Heart right ventricle (tissue), 16 donors: ENCODE data around the gene CALU. TPM values are rescaled to one million over a fixed set of nuclear protein-coding genes. Genes with fewer than 3 reads are reported as not detected.

ENCODE experiments used
- ATAC-seq, 8 donors: fragments of 200-7000 bp; cut with Tn5 transposase; one replicate each; pipeline ENCODE4 v1.9.1; 2020; ENCODE audit warnings: mild to moderate bottlenecking in 8 of 8, moderate library complexity in 8 of 8, moderate number of reproducible peaks in 1 of 8
- DNase-seq, 2 donors: peaks; one replicate each; pipeline ENCODE4 v3.0.0-alpha.2; 2020
- H3K27ac ChIP-seq, 10 donors: fragments of 200-600 bp; sonication (generic) in 2 of 10; one replicate each; pipeline versions ENCODE4 v1.5.0 to v1.8.0; 2020 to 2022; ENCODE audit warnings: mild to moderate bottlenecking in 3 of 10
- H3K27me3 ChIP-seq, 7 donors: fragments of 200-600 bp; one replicate each; pipeline ENCODE4 v1.8.0; 2021 to 2022; ENCODE audit warnings: mild to moderate bottlenecking in 2 of 7
- H3K36me3 ChIP-seq, 9 donors: fragments of 200-600 bp; sonication (generic) in 1 of 9; one replicate each; pipeline versions ENCODE4 v1.5.0 to v1.8.0; 2020 to 2022; ENCODE audit warnings: mild to moderate bottlenecking in 2 of 9
- H3K4me1 ChIP-seq, 9 donors: fragments of 200-600 bp; sonication (generic) in 1 of 9; one replicate each; pipeline versions ENCODE4 v1.5.0 to v1.8.0; 2020 to 2022; ENCODE audit warnings: mild to moderate bottlenecking in 4 of 9
- H3K4me3 ChIP-seq, 10 donors: fragments of 200-600 bp; sonication (generic) in 2 of 10; one replicate each; pipeline versions ENCODE4 v1.5.0 to v1.8.0; 2020 to 2022; ENCODE audit warnings: mild to moderate bottlenecking in 7 of 10, moderate library complexity in 2 of 10
- H3K9me3 ChIP-seq, 11 donors: fragments of 200-600 bp in 10 of 11; sonication (generic) in 2 of 11; one replicate each; pipeline versions ENCODE4 v1.5.0 to v1.8.0; 2013 to 2022; ENCODE audit warnings: mild to moderate bottlenecking in 2 of 11, control low read depth in 1 of 11, moderate library complexity in 1 of 11
- WGBS, 2 donors: extraction: QIAGEN DNeasy Blood & Tissue Kit; methylation state at CpG; one replicate each; pipeline ENCODE4 v1.1.7; 2013; ENCODE audit warnings: inconsistent platforms in 1 of 2; 5-methylcytosine and 5-hydroxymethylcytosine counted together
- intact Hi-C, 10 donors: fragments of 100-400 bp; cut with DNase I; formaldehyde crosslinking; loops; one replicate each; pipeline versions ENCODE4 v1.11.1 to v1.14.2; 2022
- polyA plus RNA-seq, 2 donors: library from polyadenylated mRNA; stranded (reverse); fragments of 200-250 nt; gene quantifications; one replicate each; pipeline ENCODE4 v1.2.3, GENCODE V29; 2013
- total RNA-seq, 10 donors: library from RNA; stranded (reverse); fragmentation: NEBNext Ultra II Directional in 3 of 10; extraction: Animal tissue kit (Norgen Biotek cat#: 25700) in 3 of 10; gene quantifications; one replicate each; pipeline versions ENCODE4 v1.2.1 to v1.2.4, GENCODE V29; 2021 to 2023
- TF ChIP-seq, protein P1 (sequence below), 9 donors: fragments of 200-600 bp; sonication (generic) in 2 of 9; IDR thresholded peaks; one replicate each; pipeline versions ENCODE4 v1.5.0 to v1.8.0; 2021 to 2022; ENCODE audit warnings: antibody characterized with exemption in 9 of 9, mild to moderate bottlenecking in 5 of 9, moderate library complexity in 1 of 9
- donor health status: Arrhythmogenic right ventricular cardiomyopathy.
- donor health status: ischemic (EF 13 %, LVEDD 7.1; RV severe dilation, severe dysfunction).
- donor health status: healthy with polysubstance abuse.
- donor health status: DM: no; HTN: yes; CAD: no.
- donor health status: DM: no; HTN: no; CAD: no.
- donor health status: ischemic (EF 25% LVEDD 6.9; RV normal size, moderate dysfunction).
- donor health status: ischemic (EF 25% LVEDD 5.7; RV mildly dilated, moderate dysfunction).
- donor health status: healthy.
- donor health status: DM: yes; HTN: yes; CAD: no.
- donor health status: Ischemic cardiomyopathy.
- donor health status: ischemic (EF 35%, LVEDD 5.7; RV mildly dilated, moderate dysfunction).
- donor health status: nonischemic (EF 11% LVEDD 7.7; RV severe dilation, severe dysfunction).
- donor health status: DM: yes; HTN: yes; CAD: no.
- donor health status: PGD.
- donor health status: ischemic (EF 29% LVEDD 5.4; RV normal size, mild dysfunction).
- donor health status: nonischemic (EF 23%, LVEDD 6.1; RV moderate dilation, normal function).

CALU gene
- total and polyA plus RNA-seq, 12 donors: 39.9 to 333 (median 249) TPM

DNA sequence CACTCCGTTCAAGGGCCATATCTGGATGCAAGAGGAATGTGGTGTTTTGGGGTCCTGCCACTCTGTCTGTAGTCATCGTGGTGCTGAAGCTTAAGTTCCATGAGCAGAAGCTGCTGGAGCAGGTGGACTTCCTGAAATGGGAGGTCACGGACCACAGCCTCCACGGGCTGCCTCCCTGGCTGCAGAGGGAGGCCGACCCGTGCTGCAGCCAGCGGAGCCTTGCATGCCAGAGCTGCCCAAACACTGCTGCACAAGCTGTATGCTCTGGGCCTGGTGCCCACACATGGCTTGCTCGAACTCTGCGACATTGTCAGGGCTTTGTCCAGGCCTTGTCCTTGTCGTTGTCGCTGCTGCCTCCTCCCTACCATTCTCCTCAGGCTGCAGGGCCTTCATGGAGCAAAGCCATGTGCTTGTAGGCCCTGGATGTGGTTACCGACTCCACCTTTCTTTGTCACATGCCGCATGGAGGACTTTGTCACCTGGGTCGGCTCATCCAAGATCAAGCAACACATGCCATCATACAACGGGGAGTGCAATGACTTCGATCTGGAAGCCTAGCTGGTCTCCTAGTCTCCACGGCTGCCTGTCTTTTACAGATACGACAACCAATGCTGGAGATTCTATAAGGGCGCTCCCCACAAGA lies 45.7 kb upstream of the CALU start:
- 89 to 92% methylated on average over 19 of the region's 19 CpGs for WGBS, 2 donors
- no peak overlapping the region for H3K4me3 ChIP-seq
- no peak for DNase-seq
- peaks cover 0 to 33% (median 22%) of the 10 kb centered on the region in 7 donors for H3K27me3 ChIP-seq
- peaks cover 0 to 10% (median 6%) of the 10 kb centered on the region in 9 donors for H3K4me1 ChIP-seq
- H3K36me3 ChIP-seq: no peaks in the 10 kb centered on the region
- intact Hi-C loops: no loop called here
- no peaks in the 10 kb centered on the region for H3K9me3 ChIP-seq
- H3K27ac ChIP-seq: no peak overlapping the region
- ATAC-seq: peak in 1 of 8 donors; percentile 32
- TF ChIP-seq, protein P1, sequence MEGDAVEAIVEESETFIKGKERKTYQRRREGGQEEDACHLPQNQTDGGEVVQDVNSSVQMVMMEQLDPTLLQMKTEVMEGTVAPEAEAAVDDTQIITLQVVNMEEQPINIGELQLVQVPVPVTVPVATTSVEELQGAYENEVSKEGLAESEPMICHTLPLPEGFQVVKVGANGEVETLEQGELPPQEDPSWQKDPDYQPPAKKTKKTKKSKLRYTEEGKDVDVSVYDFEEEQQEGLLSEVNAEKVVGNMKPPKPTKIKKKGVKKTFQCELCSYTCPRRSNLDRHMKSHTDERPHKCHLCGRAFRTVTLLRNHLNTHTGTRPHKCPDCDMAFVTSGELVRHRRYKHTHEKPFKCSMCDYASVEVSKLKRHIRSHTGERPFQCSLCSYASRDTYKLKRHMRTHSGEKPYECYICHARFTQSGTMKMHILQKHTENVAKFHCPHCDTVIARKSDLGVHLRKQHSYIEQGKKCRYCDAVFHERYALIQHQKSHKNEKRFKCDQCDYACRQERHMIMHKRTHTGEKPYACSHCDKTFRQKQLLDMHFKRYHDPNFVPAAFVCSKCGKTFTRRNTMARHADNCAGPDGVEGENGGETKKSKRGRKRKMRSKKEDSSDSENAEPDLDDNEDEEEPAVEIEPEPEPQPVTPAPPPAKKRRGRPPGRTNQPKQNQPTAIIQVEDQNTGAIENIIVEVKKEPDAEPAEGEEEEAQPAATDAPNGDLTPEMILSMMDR (IDR thresholded peaks at IDR 0.05): no peak

DNA sequence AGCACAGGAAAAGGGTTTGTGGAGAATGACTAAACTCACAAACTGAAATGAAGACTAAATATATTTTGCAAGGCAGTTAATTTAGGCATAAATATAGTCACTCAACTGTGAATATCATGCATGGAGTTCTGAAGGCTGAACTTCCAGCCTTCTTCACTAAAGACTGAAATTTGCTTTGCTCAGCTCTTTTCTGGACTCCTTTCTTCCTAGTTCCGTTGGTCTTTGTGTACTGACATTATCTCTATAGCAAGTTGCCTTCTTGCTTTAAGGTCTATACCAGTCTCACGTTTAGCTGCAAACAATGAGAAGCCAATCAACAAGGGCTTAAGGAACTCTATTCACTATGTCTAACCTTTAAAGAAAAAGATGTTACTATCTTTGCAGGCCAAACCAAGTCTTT lies 44.4 kb upstream of the CALU start:
- peaks cover 0 to 10% (median 6%) of the 10 kb centered on the region in 9 donors for H3K4me1 ChIP-seq
- no peak for DNase-seq
- H3K9me3 ChIP-seq: no peaks in the 10 kb centered on the region
- TF ChIP-seq, protein P1 (IDR thresholded peaks at IDR 0.05): no peak
- H3K4me3 ChIP-seq: no peak overlapping the region
- intact Hi-C loops: no loop called here
- peaks cover 0 to 46% (median 32%) of the 10 kb centered on the region in 7 donors for H3K27me3 ChIP-seq
- WGBS, 2 donors: 57 to 60% methylated on average over 2 of the region's 2 CpGs
- no peaks in the 10 kb centered on the region for H3K36me3 ChIP-seq
- no peak for ATAC-seq
- no peak overlapping the region for H3K27ac ChIP-seq

DNA sequence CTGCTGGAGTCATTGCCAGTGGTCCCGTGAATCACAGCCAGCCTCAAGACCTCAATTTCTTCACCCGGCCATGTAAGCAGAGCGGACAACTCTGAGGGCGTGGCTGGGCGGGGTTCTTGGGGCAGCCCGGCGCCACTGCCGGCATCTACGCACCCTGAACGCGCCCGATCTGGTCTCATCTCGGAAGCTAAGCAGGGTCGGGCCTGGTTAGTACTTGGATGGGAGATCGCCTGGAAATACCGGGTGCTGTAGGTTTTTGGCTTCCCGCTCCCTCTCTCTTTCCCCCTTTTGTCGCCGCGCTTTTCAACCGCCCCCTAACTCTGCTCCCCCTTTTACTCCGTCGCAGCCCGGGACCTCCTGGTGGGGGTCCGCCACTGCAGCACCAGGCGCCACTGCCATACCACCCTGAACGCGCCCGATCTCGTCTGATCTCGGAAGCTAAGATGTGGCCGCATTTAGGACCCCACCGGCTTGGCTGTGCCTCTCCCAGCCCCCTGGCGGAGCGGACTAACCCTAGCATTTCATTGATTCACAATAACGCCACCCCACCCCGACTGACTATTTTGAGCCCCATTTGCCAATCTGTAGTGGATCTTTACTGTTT lies 41.8 kb upstream of the CALU start:
- intact Hi-C loops: no loop called here
- ATAC-seq (peak in 6 of 8 donors; percentile 42 to 74 (median 70)), DNase-seq (peak in 1 of 2 donors; percentile 40)
- Histone ChIP-seq H3K27me3 (peaks cover 0 to 59% (median 43%) of the 10 kb centered on the region in 7 donors), H3K9me3 (no peaks in the 10 kb centered on the region), H3K4me3 (peak overlapping the region in 9 of 10 donors; percentile 26 to 54 (median 48)), H3K36me3 (no peaks in the 10 kb centered on the region), H3K4me1 (peaks cover 0 to 10% (median 6%) of the 10 kb centered on the region in 9 donors), H3K27ac (no peak overlapping the region)
- 2 to 3% methylated on average over 37 of the region's 37 CpGs for WGBS, 2 donors
- TF ChIP-seq, protein P1 (IDR thresholded peaks at IDR 0.05): peak in 3 of 9 donors; percentile 10 to 36 (median 22)

DNA sequence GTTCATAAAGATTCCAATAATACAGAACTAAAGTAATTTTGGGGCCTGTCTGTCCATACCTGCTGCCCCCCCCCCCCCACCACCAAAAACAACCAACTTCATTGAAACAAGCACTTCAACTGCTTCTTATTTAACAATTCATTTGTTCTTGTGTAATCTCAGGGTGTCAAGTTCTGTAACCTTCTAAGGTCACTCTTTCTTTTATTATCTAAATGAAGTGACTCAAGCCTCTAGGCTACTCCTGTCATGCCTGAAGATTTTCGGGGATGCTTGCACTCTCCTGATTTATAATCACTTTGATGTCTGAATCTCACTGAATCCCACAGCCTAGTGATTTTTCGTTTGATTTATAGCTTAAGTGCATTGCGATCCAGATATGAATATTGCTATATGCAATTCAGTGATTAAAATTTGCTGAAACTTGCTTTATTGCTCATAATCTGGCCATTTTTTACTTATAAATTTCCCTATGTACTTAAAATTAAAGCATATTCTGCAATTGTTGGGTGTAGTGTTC lies 39.9 kb upstream of the CALU start:
- no peak overlapping the region for H3K27ac ChIP-seq
- H3K4me1 ChIP-seq: peaks cover 0 to 10% (median 6%) of the 10 kb centered on the region in 9 donors
- ATAC-seq: no peak
- peaks cover 0 to 59% (median 43%) of the 10 kb centered on the region in 7 donors for H3K27me3 ChIP-seq
- no peak overlapping the region for H3K4me3 ChIP-seq
- TF ChIP-seq, protein P1 (IDR thresholded peaks at IDR 0.05): no peak
- WGBS, 2 donors: 81 to 84% methylated on average over 3 of the region's 3 CpGs
- DNase-seq: no peak
- no peaks in the 10 kb centered on the region for H3K36me3 ChIP-seq
- intact Hi-C loops: no loop called here
- H3K9me3 ChIP-seq: no peaks in the 10 kb centered on the region
